Measurements from ENCODE around the gene ACR.
"Not testable (repeated sequence)": the region's sequence is repeated elsewhere in the genome, so short reads cannot be mapped to it uniquely, and the experiment has no call there.

The ACR gene

DNA sequence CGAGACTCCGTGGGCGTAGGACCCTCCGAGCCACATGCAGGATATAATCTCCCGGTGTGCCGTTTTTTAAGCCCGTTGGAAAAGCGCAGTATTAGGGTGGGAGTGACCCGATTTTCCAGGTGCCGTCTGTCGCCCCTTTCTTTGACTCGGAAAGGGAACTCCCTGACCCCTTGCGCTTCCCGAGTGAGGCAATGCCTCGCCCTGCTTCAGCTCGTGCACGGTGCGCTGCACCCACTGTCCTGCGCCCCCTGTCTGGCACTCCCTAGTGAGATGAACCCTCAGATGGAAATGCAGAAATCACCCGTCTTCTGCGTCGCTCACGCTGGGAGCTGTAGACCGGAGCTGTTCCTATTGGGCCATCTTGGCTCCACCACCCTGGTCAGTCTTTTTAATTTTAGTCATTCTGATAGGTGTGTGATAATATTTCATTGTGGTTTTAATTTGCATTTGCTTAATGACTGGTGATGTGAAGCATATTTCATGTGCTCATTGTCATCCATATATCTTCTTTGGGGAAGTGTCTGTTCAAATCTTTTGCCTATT is 19.0 kb downstream of the ACR start:
- H3K4me1 ChIP-seq (ENCODE audit: insufficient read depth, insufficient read length); DNase-seq (ENCODE audit: low read depth, low spot score); H3K9ac ChIP-seq (ENCODE audit: insufficient read length, low read depth); H3K9me3 ChIP-seq (ENCODE audit: insufficient read depth, low read length); H3K27me3 ChIP-seq (ENCODE audit: insufficient read depth, insufficient read length); H3K36me3 ChIP-seq (ENCODE audit: insufficient read depth, insufficient read length, low read length): not testable (repeated sequence)
- H3K4me3 ChIP-seq (ENCODE audit: insufficient read length, low read depth) = peak overlapping the region; percentile 47

DNA sequence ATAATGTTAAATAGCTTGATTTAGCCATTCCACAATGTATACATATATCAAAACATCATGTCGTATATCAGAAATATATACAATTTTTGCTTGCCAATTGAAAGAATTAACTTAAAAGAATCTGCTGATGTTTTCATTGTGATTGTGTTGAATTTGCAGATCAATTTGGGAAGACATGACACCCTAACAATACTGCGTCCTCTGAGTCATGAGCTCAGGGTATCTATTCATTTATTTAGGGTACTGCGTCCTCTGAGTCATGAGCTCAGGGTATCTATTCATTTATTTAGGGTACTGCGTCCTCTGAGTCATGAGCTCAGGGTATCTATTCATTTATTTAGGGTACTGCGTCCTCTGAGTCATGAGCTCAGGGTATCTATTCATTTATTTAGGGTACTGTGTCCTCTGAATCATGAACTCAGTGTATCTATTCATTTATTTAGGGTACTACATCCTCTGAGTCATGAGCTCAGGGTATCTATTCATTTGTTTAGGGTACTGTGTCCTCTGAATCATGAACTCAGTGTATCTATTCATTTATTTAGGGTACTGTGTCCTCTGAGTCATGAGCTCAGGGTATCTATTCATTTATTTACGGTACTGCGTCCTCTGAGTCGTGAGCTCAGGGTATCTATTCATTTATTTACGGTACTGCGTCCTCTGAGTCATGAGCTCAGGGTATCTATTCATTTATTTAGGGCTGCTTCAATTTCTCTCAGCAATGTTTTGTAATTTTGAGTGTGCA is 21.8 kb downstream of the ACR start:
- not testable (repeated sequence) for H3K4me3 ChIP-seq (ENCODE audit: insufficient read length, low read depth); H3K36me3 ChIP-seq (ENCODE audit: insufficient read depth, insufficient read length, low read length); DNase-seq (ENCODE audit: low read depth, low spot score); H3K27me3 ChIP-seq (ENCODE audit: insufficient read depth, insufficient read length); H3K4me1 ChIP-seq (ENCODE audit: insufficient read depth, insufficient read length); H3K9me3 ChIP-seq (ENCODE audit: insufficient read depth, low read length); H3K9ac ChIP-seq (ENCODE audit: insufficient read length, low read depth)

DNA sequence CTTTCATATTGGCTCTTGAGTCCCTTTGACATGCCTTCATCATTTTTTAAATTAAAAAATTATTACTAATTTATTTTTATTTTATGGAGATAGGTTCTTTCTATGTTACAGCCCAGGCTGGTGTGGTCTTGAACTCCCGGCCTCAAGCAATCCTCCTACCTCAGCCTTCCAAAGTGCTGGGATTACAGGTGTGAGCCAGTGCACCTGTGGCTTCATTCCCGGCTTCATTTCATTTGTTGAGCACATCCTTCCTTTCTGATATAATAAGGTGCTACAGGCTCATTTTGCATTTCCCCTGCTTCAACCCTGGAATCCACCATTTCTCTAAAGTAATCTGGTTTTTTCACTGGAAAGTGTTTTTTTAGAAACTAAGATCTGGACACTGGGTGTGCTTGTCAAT is 23.8 kb downstream of the ACR start:
- not testable (repeated sequence) for H3K9me3 ChIP-seq (ENCODE audit: insufficient read depth, low read length); H3K27me3 ChIP-seq (ENCODE audit: insufficient read depth, insufficient read length); H3K4me3 ChIP-seq (ENCODE audit: insufficient read length, low read depth); H3K4me1 ChIP-seq (ENCODE audit: insufficient read depth, insufficient read length); DNase-seq (ENCODE audit: low read depth, low spot score); H3K36me3 ChIP-seq (ENCODE audit: insufficient read depth, insufficient read length, low read length); H3K9ac ChIP-seq (ENCODE audit: insufficient read length, low read depth)

GRCh38 chr22:50764288-50764687 is 26.3 kb downstream of the ACR start:
- not testable (repeated sequence) for H3K9ac ChIP-seq (ENCODE audit: insufficient read length, low read depth); H3K27me3 ChIP-seq (ENCODE audit: insufficient read depth, insufficient read length); DNase-seq (ENCODE audit: low read depth, low spot score); H3K9me3 ChIP-seq (ENCODE audit: insufficient read depth, low read length); H3K4me1 ChIP-seq (ENCODE audit: insufficient read depth, insufficient read length); H3K36me3 ChIP-seq (ENCODE audit: insufficient read depth, insufficient read length, low read length); H3K4me3 ChIP-seq (ENCODE audit: insufficient read length, low read depth)

DNA sequence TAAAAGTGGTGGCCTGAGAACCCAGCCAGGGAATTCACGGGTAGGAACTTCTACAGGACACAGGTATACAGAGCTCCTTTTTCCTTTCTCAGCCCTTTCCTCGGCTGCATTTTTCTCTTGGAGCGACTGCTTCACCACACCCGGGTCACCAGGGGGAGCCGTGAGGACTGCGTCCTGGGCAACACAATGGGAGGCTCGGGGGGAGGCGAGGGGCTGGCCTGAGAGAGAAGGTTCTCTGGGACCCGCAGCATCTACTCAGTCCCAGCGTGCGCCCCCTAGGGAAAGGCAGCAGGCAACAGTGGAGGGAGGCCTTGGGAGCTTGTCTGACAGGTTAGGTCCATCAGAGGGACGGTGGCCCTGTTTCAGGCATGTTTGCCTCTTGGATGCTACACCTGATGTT is 37.1 kb downstream of the ACR start:
- not testable (repeated sequence) for H3K4me3 ChIP-seq (ENCODE audit: insufficient read length, low read depth); H3K36me3 ChIP-seq (ENCODE audit: insufficient read depth, insufficient read length, low read length); H3K4me1 ChIP-seq (ENCODE audit: insufficient read depth, insufficient read length); H3K27me3 ChIP-seq (ENCODE audit: insufficient read depth, insufficient read length); H3K9ac ChIP-seq (ENCODE audit: insufficient read length, low read depth); H3K9me3 ChIP-seq (ENCODE audit: insufficient read depth, low read length)
- DNase-seq (ENCODE audit: low read depth, low spot score) = peak; percentile 36

- H3K36me3 ChIP-seq (ENCODE audit: insufficient read depth, insufficient read length, low read length) = peaks cover 12% of the 10 kb centered on the region
- not testable (repeated sequence) for H3K9ac ChIP-seq (ENCODE audit: insufficient read length, low read depth); H3K9me3 ChIP-seq (ENCODE audit: insufficient read depth, low read length); H3K4me3 ChIP-seq (ENCODE audit: insufficient read length, low read depth); DNase-seq (ENCODE audit: low read depth, low spot score); H3K4me1 ChIP-seq (ENCODE audit: insufficient read depth, insufficient read length); H3K27me3 ChIP-seq (ENCODE audit: insufficient read depth, insufficient read length)
Measured at GRCh38 chr22:50777631-50778030, 39.6 kb downstream of the ACR start.

- not testable (repeated sequence) for H3K27me3 ChIP-seq (ENCODE audit: insufficient read depth, insufficient read length); H3K4me1 ChIP-seq (ENCODE audit: insufficient read depth, insufficient read length); H3K4me3 ChIP-seq (ENCODE audit: insufficient read length, low read depth); H3K9ac ChIP-seq (ENCODE audit: insufficient read length, low read depth); DNase-seq (ENCODE audit: low read depth, low spot score); H3K9me3 ChIP-seq (ENCODE audit: insufficient read depth, low read length)
- peaks cover 12% of the 10 kb centered on the region for H3K36me3 ChIP-seq (ENCODE audit: insufficient read depth, insufficient read length, low read length)
Measured at GRCh38 chr22:50780244-50780643, 42.2 kb downstream of the ACR start.

DNA sequence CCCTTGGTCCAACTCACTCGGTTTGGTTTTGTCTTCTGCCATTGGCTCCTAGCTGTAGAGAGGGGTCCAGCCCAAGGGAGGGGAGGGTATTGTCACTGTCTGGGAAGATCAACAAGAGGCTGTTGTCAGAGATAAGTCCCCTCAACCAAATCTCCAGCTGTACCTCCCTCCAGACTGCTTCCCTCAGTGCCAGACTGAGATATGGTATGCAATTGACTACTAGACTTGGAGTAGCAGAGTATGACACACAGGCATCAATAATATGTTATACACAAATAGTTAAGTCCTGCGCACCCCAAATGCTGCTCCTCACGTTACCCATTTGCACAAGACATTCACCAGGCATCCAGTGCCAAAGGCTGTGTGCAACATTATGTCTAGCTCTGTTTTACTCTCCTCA is 44.2 kb downstream of the ACR start:
- H3K27me3 ChIP-seq (ENCODE audit: insufficient read depth, insufficient read length) = not testable (repeated sequence)

GRCh38 chr22:50783033-50783879 is 45.3 kb downstream of the ACR start, which contains the start of gene RABL2B:
RABL2B (minus strand) TSS chr22:50783636; CDS start chr22:50782294, 1,342 bp downstream.
- H3K9ac ChIP-seq (ENCODE audit: insufficient read length, low read depth); H3K36me3 ChIP-seq (ENCODE audit: insufficient read depth, insufficient read length, low read length); H3K27me3 ChIP-seq (ENCODE audit: insufficient read depth, insufficient read length); H3K9me3 ChIP-seq (ENCODE audit: insufficient read depth, low read length); H3K4me1 ChIP-seq (ENCODE audit: insufficient read depth, insufficient read length): not testable (repeated sequence)
- DNase-seq (ENCODE audit: low read depth, low spot score) = peak; percentile 63
- peak within 1 kb of the TSS; percentile 37 for H3K4me3 ChIP-seq (ENCODE audit: insufficient read length, low read depth)

More for the DNA sequence above, 44.2 kb downstream of the ACR start:
- not testable (repeated sequence) for H3K9ac ChIP-seq (ENCODE audit: insufficient read length, low read depth); H3K4me3 ChIP-seq (ENCODE audit: insufficient read length, low read depth); H3K4me1 ChIP-seq (ENCODE audit: insufficient read depth, insufficient read length); DNase-seq (ENCODE audit: low read depth, low spot score); H3K9me3 ChIP-seq (ENCODE audit: insufficient read depth, low read length); H3K36me3 ChIP-seq (ENCODE audit: insufficient read depth, insufficient read length, low read length)

DNA sequence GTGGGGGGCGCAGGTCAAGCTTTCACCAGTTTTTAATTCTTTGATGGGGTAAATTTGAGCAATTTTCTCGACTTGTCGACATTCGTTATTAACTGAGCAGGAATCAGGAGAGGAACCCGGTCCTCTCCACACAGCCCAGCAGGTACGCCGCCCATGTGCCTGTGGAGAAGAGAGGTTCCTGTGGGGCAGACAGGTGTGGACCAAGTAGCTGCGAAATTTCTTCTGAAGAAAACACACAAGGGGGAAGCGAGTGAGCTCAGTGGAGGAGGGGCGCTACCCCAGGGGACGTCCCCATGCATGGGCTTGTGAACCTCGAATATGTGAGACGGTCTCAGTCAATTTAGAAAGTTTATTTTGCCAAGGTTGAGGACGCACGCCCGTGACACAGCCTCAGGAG is 45.9 kb downstream of the ACR start:
- not testable (repeated sequence) for H3K36me3 ChIP-seq (ENCODE audit: insufficient read depth, insufficient read length, low read length); H3K27me3 ChIP-seq (ENCODE audit: insufficient read depth, insufficient read length); H3K4me1 ChIP-seq (ENCODE audit: insufficient read depth, insufficient read length); H3K9ac ChIP-seq (ENCODE audit: insufficient read length, low read depth); H3K9me3 ChIP-seq (ENCODE audit: insufficient read depth, low read length); DNase-seq (ENCODE audit: low read depth, low spot score)
- H3K4me3 ChIP-seq (ENCODE audit: insufficient read length, low read depth) = peak overlapping the region; percentile 24

GRCh38 chr22:50785289-50785688 is 47.3 kb downstream of the ACR start:
- DNase-seq (ENCODE audit: low read depth, low spot score); H3K4me1 ChIP-seq (ENCODE audit: insufficient read depth, insufficient read length); H3K27me3 ChIP-seq (ENCODE audit: insufficient read depth, insufficient read length); H3K36me3 ChIP-seq (ENCODE audit: insufficient read depth, insufficient read length, low read length); H3K9me3 ChIP-seq (ENCODE audit: insufficient read depth, low read length); H3K9ac ChIP-seq (ENCODE audit: insufficient read length, low read depth); H3K4me3 ChIP-seq (ENCODE audit: insufficient read length, low read depth): not testable (repeated sequence)

GRCh38 chr22:50786936-50787335 is 48.9 kb downstream of the ACR start:
- not testable (repeated sequence) for H3K27me3 ChIP-seq (ENCODE audit: insufficient read depth, insufficient read length); H3K9me3 ChIP-seq (ENCODE audit: insufficient read depth, low read length)

More at GRCh38 chr22:50786936-50787335, 48.9 kb downstream of the ACR start:
- not testable (repeated sequence) for H3K9ac ChIP-seq (ENCODE audit: insufficient read length, low read depth); H3K4me1 ChIP-seq (ENCODE audit: insufficient read depth, insufficient read length); H3K4me3 ChIP-seq (ENCODE audit: insufficient read length, low read depth); H3K36me3 ChIP-seq (ENCODE audit: insufficient read depth, insufficient read length, low read length); DNase-seq (ENCODE audit: low read depth, low spot score)

All from NT2/D1 (cell line).